CD4-positive, alpha-beta memory T cell (primary cell): Measurements from ENCODE around the gene KCNE3. TPM values are rescaled to one million over a fixed set of nuclear protein-coding genes. Genes with fewer than 3 reads are reported as not detected.
"Not testable (repeated sequence)": the region's sequence is repeated elsewhere in the genome, so short reads cannot be mapped to it uniquely, and the experiment has no call there.

Experiments
- CTCF ChIA-PET: fragments of 350-600 bp; sonication (Branson Sonifier 250); formaldehyde crosslinking; loops from one replicate; lab custom pipeline; 2021; ENCODE audit warnings: inconsistent platforms; ENCODE audit not compliant: partially characterized antibody; lab: Charles Lee
- POLR2A ChIA-PET: fragments of 350-600 bp; sonication (Branson Sonifier 250); formaldehyde crosslinking; loops from one replicate; lab custom pipeline; 2021; ENCODE audit not compliant: partially characterized antibody; lab: Charles Lee
- DNase-seq, 5 donors: peaks; one replicate each; pipeline versions ENCODE4 v3.0.0 to v3.0.0-alpha.2; 2020 to 2022; ENCODE audit warnings: mixed read lengths in 1 of 5
- H3K27ac ChIP-seq: one replicate; pipeline ENCODE4 v1.7.0; 2013; ENCODE audit warnings: low read depth, low read length
- H3K27me3 ChIP-seq: 2 replicates; pipeline ENCODE4 v1.7.0; 2013; ENCODE audit warnings: mild to moderate bottlenecking, low read length, moderate library complexity; ENCODE audit not compliant: insufficient read depth
- H3K36me3 ChIP-seq: 2 replicates; pipeline ENCODE4 v1.7.0; 2013; ENCODE audit warnings: mild to moderate bottlenecking, low read length, moderate library complexity; ENCODE audit not compliant: insufficient read depth
- H3K4me1 ChIP-seq: 2 replicates; pipeline ENCODE4 v1.7.0; 2013; ENCODE audit warnings: mild to moderate bottlenecking, low read length, moderate library complexity; ENCODE audit not compliant: insufficient read depth
- H3K4me3 ChIP-seq, 2 donors: one replicate each; pipeline ENCODE4 v1.7.0; 2013; ENCODE audit warnings: low read length in 2 of 2, mild to moderate bottlenecking in 1 of 2
- H3K9me3 ChIP-seq, 2 donors: one replicate each; pipeline ENCODE4 v1.7.0; 2013; ENCODE audit warnings: low read length in 2 of 2, control low read depth in 1 of 2; ENCODE audit not compliant: control insufficient read depth in 1 of 2
- H3K27ac Mint-ChIP-seq, 7 donors: one replicate each; pipeline ENCODE4 v1.8.0; 2020 to 2021; ENCODE audit warnings: mixed read lengths in 7 of 7, mild to moderate bottlenecking in 6 of 7, inconsistent platforms in 3 of 7, moderate library complexity in 3 of 7
- H3K27me3 Mint-ChIP-seq, 2 donors: one replicate each; pipeline ENCODE4 v1.8.0; 2020 to 2021; ENCODE audit warnings: mixed read lengths in 2 of 2
- H3K36me3 Mint-ChIP-seq, 2 donors: one replicate each; pipeline ENCODE4 v1.8.0; 2020 to 2021; ENCODE audit warnings: mixed read lengths in 2 of 2, inconsistent platforms in 1 of 2, mild to moderate bottlenecking in 1 of 2
- H3K4me1 Mint-ChIP-seq, 4 donors: one replicate each; pipeline ENCODE4 v1.8.0; 2020 to 2021; ENCODE audit warnings: mixed read lengths in 4 of 4, mild to moderate bottlenecking in 1 of 4
- H3K4me3 Mint-ChIP-seq, 8 donors: one replicate each; pipeline ENCODE4 v1.8.0; 2020 to 2021; ENCODE audit warnings: mixed read lengths in 8 of 8, mild to moderate bottlenecking in 7 of 8, moderate library complexity in 6 of 8, inconsistent platforms in 3 of 8
- H3K9me3 Mint-ChIP-seq, 8 donors: one replicate each; pipeline ENCODE4 v1.8.0; 2020 to 2021; ENCODE audit warnings: mixed read lengths in 8 of 8, mild to moderate bottlenecking in 5 of 8, inconsistent platforms in 3 of 8, moderate library complexity in 1 of 8
- intact Hi-C: fragments of 100-400 bp; cut with micrococcal nuclease; formaldehyde crosslinking; loops from one replicate; pipeline ENCODE4 v1.15.1; 2023
- polyA plus RNA-seq, 2 donors: library from polyadenylated mRNA; unstranded; fragments of 300-500 nt; fragmentation: Illumina TruSeq; gene quantifications; one replicate each; pipeline ENCODE4 v1.2.3, GENCODE V29; 2021
- total RNA-seq, 2 experiments: library from RNA; stranded (reverse); gene quantifications; one replicate each; pipeline ENCODE4 v1.2.3, GENCODE V29; 2021

KCNE3 gene
- total and polyA plus RNA-seq, 4 experiments from 2014 or later: 0.28 TPM; not detected in 3

- DNase-seq, H3K4me3 ChIP-seq, intact Hi-C loops, H3K9me3 Mint-ChIP-seq, H3K36me3 ChIP-seq, H3K9me3 ChIP-seq, H3K27me3 ChIP-seq, H3K27me3 Mint-ChIP-seq, H3K27ac ChIP-seq, H3K36me3 Mint-ChIP-seq, POLR2A ChIA-PET: not testable (repeated sequence)
- H3K4me1 ChIP-seq: peaks cover 16% of the 10 kb centered on the region
- Mint-ChIP-seq H3K4me3 (peak overlapping the region in 4 of 8 donors; percentile 15 to 59 (median 38)), H3K27ac (peak overlapping the region in 5 of 7 donors; percentile 18 to 77 (median 68)), H3K4me1 (peaks cover 10 to 20% (median 15%) of the 10 kb centered on the region in 4 donors)
- CTCF ChIA-PET: interaction anchor here (0.9 to 1.0 kb wide), 2 partner anchors 20 to 33 kb away, joined by 3 read pairs; no protein-coding TSS in a partner anchor
Observed at GRCh38 chr11:74416974-74417373, 50.4 kb downstream of the KCNE3 start.

- Mint-ChIP-seq H3K4me1 (peaks cover 10 to 17% (median 14%) of the 10 kb centered on the region in 4 donors), H3K36me3 (no peaks in the 10 kb centered on the region), H3K27ac (no peak overlapping the region), H3K27me3 (peaks cover 2 to 12% of the 10 kb centered on the region in 2 donors), H3K4me3 (no peak overlapping the region), H3K9me3 (no peaks in the 10 kb centered on the region)
- H3K4me3 ChIP-seq: no peak overlapping the region
- intact Hi-C loops: no loop called here
- no peaks in the 10 kb centered on the region for H3K27me3 ChIP-seq
- ChIA-PET CTCF (interaction anchor here (1.1 kb wide), 1 partner anchor 24 kb away, joined by 3 read pairs; no protein-coding TSS in a partner anchor), POLR2A (no interaction called here)
- no peak overlapping the region for H3K27ac ChIP-seq
- H3K36me3 ChIP-seq: no peaks in the 10 kb centered on the region
- H3K4me1 ChIP-seq: peaks cover 12% of the 10 kb centered on the region
- DNase-seq: no peak
- no peaks in the 10 kb centered on the region for H3K9me3 ChIP-seq
Observed at GRCh38 chr11:74412733-74413359, 54.5 kb downstream of the KCNE3 start.

- Histone ChIP-seq H3K9me3 (no peaks in the 10 kb centered on the region), H3K27ac (no peak overlapping the region), H3K4me1 (peaks cover 7% of the 10 kb centered on the region), H3K4me3 (no peak overlapping the region), H3K36me3 (no peaks in the 10 kb centered on the region), H3K27me3 (no peaks in the 10 kb centered on the region)
- ChIA-PET CTCF (interaction anchor here (1.1 kb wide), 1 partner anchor 23 kb away, joined by 3 read pairs; no protein-coding TSS in a partner anchor), POLR2A (no interaction called here)
- Mint-ChIP-seq H3K27me3 (peaks cover 2 to 12% of the 10 kb centered on the region in 2 donors), H3K4me1 (peaks cover 5 to 12% (median 9%) of the 10 kb centered on the region in 4 donors), H3K27ac (no peak overlapping the region), H3K4me3 (no peak overlapping the region), H3K9me3 (no peaks in the 10 kb centered on the region), H3K36me3 (no peaks in the 10 kb centered on the region)
- DNase-seq: no peak
- intact Hi-C loops: no loop called here
Observed at GRCh38 chr11:74412321-74412720, 55.0 kb downstream of the KCNE3 start.

- Mint-ChIP-seq H3K9me3 (no peaks in the 10 kb centered on the region), H3K27me3 (peaks cover 4 to 12% of the 10 kb centered on the region in 2 donors), H3K36me3 (no peaks in the 10 kb centered on the region), H3K4me1 (no peaks in the 10 kb centered on the region), H3K4me3 (no peak overlapping the region), H3K27ac (no peak overlapping the region)
- Histone ChIP-seq H3K4me3 (no peak overlapping the region), H3K27me3 (no peaks in the 10 kb centered on the region), H3K36me3 (no peaks in the 10 kb centered on the region), H3K9me3 (no peaks in the 10 kb centered on the region), H3K4me1 (no peaks in the 10 kb centered on the region), H3K27ac (no peak overlapping the region)
- intact Hi-C loops: no loop called here
- POLR2A ChIA-PET: no interaction called here
- CTCF ChIA-PET: interaction anchor here (0.9 to 1.4 kb wide), 2 partner anchors 20 to 44 kb away, joined by 3 read pairs; no protein-coding TSS in a partner anchor
- DNase-seq: no peak
Observed at GRCh38 chr11:74409633-74410032, 57.7 kb downstream of the KCNE3 start.

Other genes with a start within 250 kb of the KCNE3 start
- not detected for gene P4HA3, start 155.9 kb downstream of the KCNE3 start, total RNA-seq
- gene P4HA3, start 155.9 kb downstream of the KCNE3 start, polyA plus RNA-seq: not detected
- gene PGM2L1, start 69.1 kb downstream of the KCNE3 start, total RNA-seq: 10 to 100 TPM; 10.4 to 11.2 TPM
- 1 to 10 TPM; 4.8 to 5.9 TPM for gene PGM2L1, start 69.1 kb downstream of the KCNE3 start, polyA plus RNA-seq
- gene LIPT2, start 26.2 kb upstream of the KCNE3 start, total RNA-seq: 10 to 100 TPM in 1 of 2 experiments, 1 to 10 TPM in 1; 8.0 to 15.5 TPM
- gene LIPT2, start 26.2 kb upstream of the KCNE3 start, polyA plus RNA-seq: 10 to 100 TPM in 1 of 2 donors, 1 to 10 TPM in 1; 9.6 to 19.6 TPM
- 10 to 100 TPM; 15.0 to 16.8 TPM for gene POLD3, start 125.0 kb upstream of the KCNE3 start, total RNA-seq
- gene POLD3, start 125.0 kb upstream of the KCNE3 start, polyA plus RNA-seq: 10 to 100 TPM; 17.0 to 20.3 TPM